Hepatocyte (in vitro differentiated cells): ENCODE measurements around the gene KIF6. TPM values are rescaled to one million over a fixed set of nuclear protein-coding genes. Genes with fewer than 3 reads are reported as not detected.

ENCODE experiments used
- DNase-seq: peaks from one replicate; pipeline ENCODE4 v3.0.0-alpha.2; 2016; ENCODE audit warnings: low spot score
- H2AFZ ChIP-seq: fragments of 200-600 bp; sonication (generic); 2 replicates; pipeline ENCODE4 v1.6.0; 2016; ENCODE audit warnings: antibody characterized with exemption, mild to moderate bottlenecking
- H3K27ac ChIP-seq: fragments of 200-600 bp; sonication (generic); 2 replicates; pipeline ENCODE4 v1.5.1; 2016; ENCODE audit warnings: mild to moderate bottlenecking
- H3K27me3 ChIP-seq: fragments of 200-600 bp; sonication (generic); 2 replicates; pipeline ENCODE4 v1.6.1; 2016
- H3K36me3 ChIP-seq: fragments of 200-600 bp; sonication (generic); replicated peaks from 2 replicates; pipeline ENCODE4 v1.5.1; 2016; ENCODE audit warnings: low read depth; ENCODE audit not compliant: insufficient read depth
- H3K4me1 ChIP-seq: fragments of 200-600 bp; sonication (generic); 2 replicates; pipeline ENCODE4 v1.5.1; 2016; ENCODE audit warnings: mild to moderate bottlenecking, moderate library complexity; ENCODE audit not compliant: insufficient read depth
- H3K4me2 ChIP-seq: fragments of 200-600 bp; sonication (generic); 2 replicates; pipeline ENCODE4 v1.6.0; 2016
- H3K4me3 ChIP-seq: fragments of 200-600 bp; sonication (generic); 2 replicates; pipeline ENCODE4 v1.5.1; 2016; ENCODE audit warnings: mild to moderate bottlenecking
- H3K79me2 ChIP-seq: fragments of 200-600 bp; sonication (generic); 2 replicates; pipeline ENCODE4 v1.6.0; 2017; ENCODE audit warnings: mild to moderate bottlenecking
- H3K9me2 ChIP-seq: fragments of 200-600 bp; sonication (generic); replicated peaks from 2 replicates; pipeline ENCODE4 v1.6.0; 2017; ENCODE audit warnings: mild to moderate bottlenecking; ENCODE audit not compliant: insufficient read depth
- H3K9me3 ChIP-seq: fragments of 200-600 bp; sonication (generic); 2 replicates; pipeline ENCODE4 v1.5.1; 2016; ENCODE audit warnings: low read depth, mild to moderate bottlenecking
- H4K20me1 ChIP-seq: fragments of 200-600 bp; sonication (generic); 2 replicates; pipeline ENCODE4 v1.6.0; 2016; ENCODE audit warnings: mild to moderate bottlenecking; ENCODE audit not compliant: insufficient read depth, poor library complexity, severe bottlenecking
- EZH2 ChIP-seq: fragments of 200-600 bp; sonication (generic); IDR thresholded peaks from 2 replicates; pipeline ENCODE4 v1.6.1; 2016; ENCODE audit warnings: antibody characterized with exemption, mild to moderate bottlenecking, borderline replicate concordance
- EZH2phosphoT487 ChIP-seq: fragments of 200-600 bp; sonication (generic); IDR thresholded peaks from one replicate; pipeline ENCODE4 v1.6.1; 2018; ENCODE audit warnings: antibody characterized with exemption, mild to moderate bottlenecking, low read depth, moderate library complexity; ENCODE audit not compliant: unreplicated experiment, severe bottlenecking
- WGBS: methylation state at CpG from one replicate; pipeline ENCODE4 v1.1.6; 2016; ENCODE audit warnings: low lambda C conversion rate; ENCODE audit errors: missing lambda C conversion rate; 5-methylcytosine and 5-hydroxymethylcytosine counted together
- polyA plus RNA-seq: library from polyadenylated mRNA; unstranded; fragments of >200 nt; fragmentation: Nextera tagmentation; extraction: Ambion mirVana; gene quantifications from 2 replicates; pipeline ENCODE4 v1.2.1, GENCODE V29; 2016
- total RNA-seq: library from RNA; depleted of rRNA; stranded (reverse); fragments of >200 nt; gene quantifications from 2 replicates; pipeline ENCODE4 v1.2.3, GENCODE V29; 2014
- TF ChIP-seq, protein P1 (sequence below): fragments of 200-600 bp; sonication (generic); IDR thresholded peaks from 2 replicates; pipeline ENCODE4 v1.5.1; 2016; ENCODE audit warnings: antibody characterized with exemption, mild to moderate bottlenecking; ENCODE audit not compliant: poor library complexity

The KIF6 gene
- total and polyA plus RNA-seq, 2 experiments from 2014 or later = 0.87 to 2.3 TPM

DNA sequence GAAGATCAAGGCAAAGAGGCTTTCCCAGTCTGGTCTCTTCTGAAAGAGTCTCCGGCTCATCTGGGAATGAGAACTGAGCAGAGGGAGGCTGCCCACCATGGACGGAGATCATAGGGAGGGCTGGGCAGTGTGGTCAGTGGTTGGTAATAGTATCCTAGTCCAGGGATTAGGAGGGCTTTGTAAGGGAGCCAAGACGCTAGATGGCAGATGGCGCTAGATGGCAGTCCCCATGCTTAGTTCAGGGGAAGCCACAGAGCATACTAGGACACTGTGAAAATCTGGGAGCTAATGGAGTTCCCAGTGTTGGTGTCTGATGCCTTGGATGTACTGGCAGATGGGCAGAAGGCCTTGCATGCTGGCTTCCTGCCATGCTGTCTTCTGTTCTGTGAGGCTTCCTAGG lies 45.2 kb upstream of the KIF6 start:
- H4K20me1 ChIP-seq = no peaks in the 10 kb centered on the region
- H3K27me3 ChIP-seq = no peaks in the 10 kb centered on the region
- TF ChIP-seq EZH2 (no peak), EZH2phosphoT487 (no peak)
- TF ChIP-seq, protein P1, sequence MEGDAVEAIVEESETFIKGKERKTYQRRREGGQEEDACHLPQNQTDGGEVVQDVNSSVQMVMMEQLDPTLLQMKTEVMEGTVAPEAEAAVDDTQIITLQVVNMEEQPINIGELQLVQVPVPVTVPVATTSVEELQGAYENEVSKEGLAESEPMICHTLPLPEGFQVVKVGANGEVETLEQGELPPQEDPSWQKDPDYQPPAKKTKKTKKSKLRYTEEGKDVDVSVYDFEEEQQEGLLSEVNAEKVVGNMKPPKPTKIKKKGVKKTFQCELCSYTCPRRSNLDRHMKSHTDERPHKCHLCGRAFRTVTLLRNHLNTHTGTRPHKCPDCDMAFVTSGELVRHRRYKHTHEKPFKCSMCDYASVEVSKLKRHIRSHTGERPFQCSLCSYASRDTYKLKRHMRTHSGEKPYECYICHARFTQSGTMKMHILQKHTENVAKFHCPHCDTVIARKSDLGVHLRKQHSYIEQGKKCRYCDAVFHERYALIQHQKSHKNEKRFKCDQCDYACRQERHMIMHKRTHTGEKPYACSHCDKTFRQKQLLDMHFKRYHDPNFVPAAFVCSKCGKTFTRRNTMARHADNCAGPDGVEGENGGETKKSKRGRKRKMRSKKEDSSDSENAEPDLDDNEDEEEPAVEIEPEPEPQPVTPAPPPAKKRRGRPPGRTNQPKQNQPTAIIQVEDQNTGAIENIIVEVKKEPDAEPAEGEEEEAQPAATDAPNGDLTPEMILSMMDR = no peak
- 84% methylated on average over 4 of the region's 4 CpGs for WGBS
- no peaks in the 10 kb centered on the region for H3K4me1 ChIP-seq
- no peaks in the 10 kb centered on the region for H3K9me3 ChIP-seq
- no peaks in the 10 kb centered on the region for H3K36me3 ChIP-seq
- no peak overlapping the region for H2AFZ ChIP-seq
- no peaks in the 10 kb centered on the region for H3K79me2 ChIP-seq
- no peaks in the 10 kb centered on the region for H3K9me2 ChIP-seq
- no peak overlapping the region for H3K27ac ChIP-seq
- no peak overlapping the region for H3K4me3 ChIP-seq
- DNase-seq = no peak
- no peak overlapping the region for H3K4me2 ChIP-seq

DNA sequence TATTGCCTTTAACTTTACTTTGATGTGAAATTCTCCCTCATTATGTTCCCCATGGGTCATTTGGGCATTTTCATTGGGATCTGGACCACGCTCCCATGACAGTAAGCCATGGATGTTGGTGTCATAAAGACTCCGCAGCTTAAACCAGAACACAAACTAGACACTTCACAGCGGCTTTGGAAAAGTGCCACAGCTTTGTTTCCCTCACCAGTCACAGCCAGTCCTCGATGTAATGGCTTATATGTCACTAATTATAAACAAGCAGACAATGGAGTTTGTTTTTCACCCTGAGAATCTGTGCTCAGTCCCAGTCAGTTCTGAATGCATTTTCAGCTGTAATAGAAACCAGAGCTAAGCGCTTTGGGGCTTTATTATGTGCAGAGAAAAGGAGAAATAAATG lies 43.8 kb upstream of the KIF6 start:
- 56% methylated on average over 5 of the region's 5 CpGs for WGBS
- Histone ChIP-seq H3K4me3 (no peak overlapping the region), H4K20me1 (no peaks in the 10 kb centered on the region), H3K79me2 (no peaks in the 10 kb centered on the region), H3K36me3 (no peaks in the 10 kb centered on the region), H3K4me1 (no peaks in the 10 kb centered on the region), H3K27ac (no peak overlapping the region), H3K27me3 (no peaks in the 10 kb centered on the region), H3K4me2 (no peak overlapping the region), H3K9me3 (no peaks in the 10 kb centered on the region), H3K9me2 (no peaks in the 10 kb centered on the region), H2AFZ (no peak overlapping the region)
- no peak for DNase-seq
- TF ChIP-seq, protein P1 = no peak
- no peak for TF ChIP-seq EZH2

DNA sequence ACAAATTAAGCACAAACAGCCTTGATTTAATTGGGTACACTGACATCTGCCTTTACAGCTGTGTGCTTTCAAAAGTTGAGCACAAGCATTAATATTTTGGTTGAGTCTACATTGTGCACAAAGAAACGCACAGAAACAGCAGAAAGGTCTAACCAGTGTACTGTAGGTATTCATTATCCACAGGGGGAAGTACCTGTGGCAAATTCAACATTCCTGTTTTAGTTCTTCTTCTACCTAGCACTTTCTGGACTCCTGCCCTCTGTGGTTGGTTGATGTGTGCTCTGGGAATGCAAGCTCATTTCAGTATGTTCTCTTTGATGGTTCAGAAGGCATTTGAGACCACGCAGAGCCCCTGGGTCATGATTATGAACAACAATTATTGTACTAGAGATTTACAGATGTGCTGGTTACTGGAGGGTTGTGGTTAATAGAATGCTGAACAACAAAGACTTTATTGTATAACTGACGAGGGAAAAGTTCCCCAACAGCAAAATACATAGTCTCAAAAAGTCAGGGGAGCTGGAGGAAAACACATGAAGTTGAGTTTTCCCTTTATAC lies 40.4 kb upstream of the KIF6 start:
- DNase-seq = no peak
- no peak for TF ChIP-seq EZH2
- TF ChIP-seq EZH2phosphoT487 = no peak
- TF ChIP-seq, protein P1 = no peak
- H2AFZ ChIP-seq = no peak overlapping the region

More for the DNA sequence above, 40.4 kb upstream of the KIF6 start:
- Histone ChIP-seq H3K36me3 (no peaks in the 10 kb centered on the region), H3K4me3 (no peak overlapping the region), H3K79me2 (no peaks in the 10 kb centered on the region), H3K27ac (no peak overlapping the region), H4K20me1 (no peaks in the 10 kb centered on the region), H3K4me1 (no peaks in the 10 kb centered on the region), H3K9me2 (no peaks in the 10 kb centered on the region), H3K9me3 (no peaks in the 10 kb centered on the region), H3K4me2 (no peak overlapping the region), H3K27me3 (no peaks in the 10 kb centered on the region)
- whole genome bisulfite sequencing = 73% methylated on average over 3 of the region's 3 CpGs
